ENCODE results near the gene FAM3B. TPM values are rescaled to one million over a fixed set of nuclear protein-coding genes. Genes with fewer than 3 reads are reported as not detected.

The FAM3B gene
- total and polyA plus RNA-seq, 2 of the 4 experiments (the other 2 are of a cell fraction): not detected

- Histone ChIP-seq H2AK9ac (replicated peaks; ENCODE audit: low read depth, low read length, poor library complexity) (peak overlapping the region; percentile 28), H3K27me3 (ENCODE audit: control insufficient read depth, insufficient read depth, low read length) (no peaks in the 10 kb centered on the region; the same call in 1 of the 2 replicates), H3K18ac (ENCODE audit: low read depth, low read length) (no peak overlapping the region), H2BK5ac (ENCODE audit: low read depth, low read length, poor library complexity, severe bottlenecking) (no peak overlapping the region), H2BK15ac (ENCODE audit: low read depth, low read length) (no peak overlapping the region), H2AFZ (replicated peaks; ENCODE audit: low read length, poor library complexity) (no peak overlapping the region), H4K20me1 (ENCODE audit: insufficient read depth, low read length) (no peaks in the 10 kb centered on the region), H3K9me1 (ENCODE audit: insufficient read depth, low read length) (no peaks in the 10 kb centered on the region), H3K23ac (ENCODE audit: low read depth, low read length) (no peak overlapping the region), H3K4ac (ENCODE audit: low read depth, low read length) (no peak overlapping the region), H3K4me2 (ENCODE audit: low read depth, low read length) (no peak overlapping the region), H3K79me1 (ENCODE audit: low read depth in 1 of 2, low read length in 2 of 2) (no peaks in the 10 kb centered on the region), H4K91ac (ENCODE audit: insufficient read depth, low read depth, low read length) (no peak overlapping the region), H3K36me3 (ENCODE audit: control insufficient read depth, insufficient read depth, low read length) (no peaks in the 10 kb centered on the region), H3K9me3 (ENCODE audit: control insufficient read depth, insufficient read depth, low read length) (no peaks in the 10 kb centered on the region; the same call in 1 of the 2 replicates), H2BK120ac (ENCODE audit: low read depth, low read length) (no peak overlapping the region), H3K4me1 (ENCODE audit: control insufficient read depth, insufficient read depth, low read length) (no peaks in the 10 kb centered on the region), H2BK20ac (ENCODE audit: low read depth, low read length) (no peak overlapping the region), H3K9ac (ENCODE audit: low read depth, low read length) (no peak overlapping the region), H2AK5ac (ENCODE audit: low read depth, low read length) (no peak overlapping the region), H3K56ac (ENCODE audit: extremely low read depth, insufficient read depth, low read length) (no peak overlapping the region), H4K8ac (ENCODE audit: low read depth in 2 of 2, low read length in 2 of 2) (no peak overlapping the region), H3K14ac (replicated peaks; ENCODE audit: low read depth, low read length) (no peak overlapping the region), H3K4me3 (ENCODE audit: insufficient read depth, low read depth, low read length) (no peak overlapping the region), H3K27ac (ENCODE audit: insufficient read depth, low read length) (no peak overlapping the region), H4K5ac (ENCODE audit: low read depth, low read length) (no peak overlapping the region)
- TF ChIP-seq SMC3 (IDR thresholded peaks at IDR 0.05; ENCODE audit: low read depth, low read length) (no peak), MAFK (IDR thresholded peaks at IDR 0.05; ENCODE audit: low read depth, low read length) (no peak), NFE2L2 (IDR thresholded peaks at IDR 0.05; ENCODE audit: low read depth, low read length) (no peak), FOS (IDR thresholded peaks at IDR 0.05; ENCODE audit: low read depth, low read length) (no peak), RAD21 (IDR thresholded peaks at IDR 0.05; ENCODE audit: low read length) (no peak), CTCF (conservative IDR thresholded peaks at IDR 0.05; ENCODE audit: low read depth, low read length) (no peak)
- ChIA-PET CTCF (no interaction called here), POLR2A (ENCODE audit: unreplicated experiment) (no interaction called here)
- WGBS, 2 experiments (ENCODE audit: extremely low coverage in 2 of 2, insufficient read length in 1 of 2): 96% methylated on average over 19 of the region's 40 CpGs; no CpG with 5 or more reads in 1 of the 2 experiments
- dilution Hi-C loops (cut with HindIII; ENCODE audit: low sequenced_read_pairs, unreplicated experiment) (no loop called here), in situ Hi-C loops (cut with MboI; ENCODE audit: low sequenced_read_pairs) (no loop called here), intact Hi-C loops (cut with micrococcal nuclease) (no loop called here)
- no TSS peak for BruUV-seq (replicated peaks)
- no peak for DNase-seq
- no peak for ATAC-seq (ENCODE audit: low read depth)
Measured at GRCh38 chr21:41304068-41304720, 12.4 kb upstream of the FAM3B start.

Data from IMR-90 (cell line).